GM12872 (cell line): ENCODE results near the gene MS4A8.
A peak's percentile ranks its signal among the peaks of the same experiment; 100 is the strongest.

Experiments
- TF ChIP-seq, protein P1 (sequence below): IDR thresholded peaks from 3 replicates; pipeline ENCODE4 v1.5.1; 2011; ENCODE audit warnings: low read depth, mild to moderate bottlenecking, low read length, moderate library complexity; ENCODE audit not compliant: insufficient read depth

Gene MS4A8

DNA sequence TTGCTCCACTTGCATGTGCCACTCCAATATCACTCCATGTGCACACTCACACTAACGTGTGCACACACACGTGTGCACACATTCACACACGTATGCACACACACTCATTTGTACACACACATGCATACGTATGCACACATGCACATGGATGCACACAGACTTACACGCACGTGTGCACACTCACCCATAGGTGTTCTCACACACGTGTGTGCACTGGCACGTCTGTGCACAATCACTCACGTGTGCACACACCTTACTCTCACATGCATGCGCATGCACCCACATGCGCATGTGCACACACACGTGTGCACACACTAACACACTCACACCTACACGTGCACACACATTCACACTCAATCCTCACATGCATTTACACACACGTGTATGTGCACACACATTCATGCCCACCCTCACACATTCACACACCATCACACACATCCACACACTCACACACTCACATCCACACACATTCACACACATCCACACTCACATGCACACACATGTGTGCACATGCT is 48.0 kb downstream of the MS4A8 start:
- TF ChIP-seq, protein P1, sequence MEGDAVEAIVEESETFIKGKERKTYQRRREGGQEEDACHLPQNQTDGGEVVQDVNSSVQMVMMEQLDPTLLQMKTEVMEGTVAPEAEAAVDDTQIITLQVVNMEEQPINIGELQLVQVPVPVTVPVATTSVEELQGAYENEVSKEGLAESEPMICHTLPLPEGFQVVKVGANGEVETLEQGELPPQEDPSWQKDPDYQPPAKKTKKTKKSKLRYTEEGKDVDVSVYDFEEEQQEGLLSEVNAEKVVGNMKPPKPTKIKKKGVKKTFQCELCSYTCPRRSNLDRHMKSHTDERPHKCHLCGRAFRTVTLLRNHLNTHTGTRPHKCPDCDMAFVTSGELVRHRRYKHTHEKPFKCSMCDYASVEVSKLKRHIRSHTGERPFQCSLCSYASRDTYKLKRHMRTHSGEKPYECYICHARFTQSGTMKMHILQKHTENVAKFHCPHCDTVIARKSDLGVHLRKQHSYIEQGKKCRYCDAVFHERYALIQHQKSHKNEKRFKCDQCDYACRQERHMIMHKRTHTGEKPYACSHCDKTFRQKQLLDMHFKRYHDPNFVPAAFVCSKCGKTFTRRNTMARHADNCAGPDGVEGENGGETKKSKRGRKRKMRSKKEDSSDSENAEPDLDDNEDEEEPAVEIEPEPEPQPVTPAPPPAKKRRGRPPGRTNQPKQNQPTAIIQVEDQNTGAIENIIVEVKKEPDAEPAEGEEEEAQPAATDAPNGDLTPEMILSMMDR, result no peak

DNA sequence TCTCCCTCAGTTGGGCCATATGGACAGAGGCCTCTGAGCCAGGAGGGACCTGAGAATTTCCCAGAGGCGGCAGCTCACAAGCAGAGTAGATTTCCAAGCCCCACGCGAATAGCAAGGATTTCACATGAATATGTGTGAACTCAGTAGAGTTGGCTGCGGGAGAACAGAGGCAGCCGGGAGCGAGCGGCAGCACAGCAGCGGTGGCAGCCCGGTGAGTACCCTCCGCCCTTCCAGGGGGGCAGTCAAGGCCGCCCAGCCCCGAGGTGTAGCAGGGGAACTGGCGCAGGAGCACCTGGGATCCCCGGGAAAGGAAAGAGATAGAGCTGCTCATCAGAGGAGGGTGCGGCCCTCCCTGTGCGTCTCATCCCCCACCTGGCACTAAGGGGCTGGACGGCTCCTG is 48.8 kb downstream of the MS4A8 start:
- TF ChIP-seq, protein P1, result no peak

DNA sequence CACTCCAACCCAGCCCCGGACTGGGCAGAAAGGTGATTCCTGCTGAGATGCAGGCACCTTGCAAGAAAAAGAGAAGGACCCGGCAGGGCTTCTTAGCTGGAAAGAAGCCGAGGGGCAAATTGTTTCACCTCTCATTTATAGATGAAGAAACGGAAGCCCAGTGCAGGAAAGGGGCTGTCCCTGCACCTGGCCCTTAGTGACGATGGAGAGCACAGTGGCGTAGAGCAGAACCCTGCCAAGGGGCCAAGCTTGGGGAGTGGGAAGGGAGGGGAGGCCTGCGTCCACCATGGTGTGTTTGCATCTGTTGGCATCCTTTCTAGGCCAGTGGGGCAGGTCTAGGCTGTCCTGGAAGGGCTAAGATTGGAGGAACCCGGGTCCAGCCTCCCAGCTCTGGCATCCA is 49.4 kb downstream of the MS4A8 start:
- TF ChIP-seq, protein P1, result no peak

DNA sequence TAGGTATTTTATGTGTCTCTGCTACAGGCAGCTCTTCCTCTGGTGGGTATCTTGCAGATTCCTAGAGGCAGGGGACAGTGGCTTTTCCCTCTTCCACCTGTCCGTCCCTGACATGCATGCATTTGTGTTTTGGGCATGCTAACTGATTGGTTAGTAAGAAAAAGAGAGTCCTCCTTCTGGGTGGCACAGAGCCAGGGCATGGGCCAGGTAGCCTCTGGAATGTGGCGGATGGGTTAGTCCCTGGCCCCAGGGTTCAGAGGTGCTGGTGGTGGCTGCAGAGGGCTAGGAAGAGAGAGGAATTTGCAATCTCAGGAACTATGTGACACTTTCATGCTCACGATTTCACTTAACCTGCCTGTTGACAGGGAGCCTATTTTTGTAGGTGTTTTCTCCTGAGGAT is 51.5 kb downstream of the MS4A8 start:
- TF ChIP-seq, protein P1, result no peak

DNA sequence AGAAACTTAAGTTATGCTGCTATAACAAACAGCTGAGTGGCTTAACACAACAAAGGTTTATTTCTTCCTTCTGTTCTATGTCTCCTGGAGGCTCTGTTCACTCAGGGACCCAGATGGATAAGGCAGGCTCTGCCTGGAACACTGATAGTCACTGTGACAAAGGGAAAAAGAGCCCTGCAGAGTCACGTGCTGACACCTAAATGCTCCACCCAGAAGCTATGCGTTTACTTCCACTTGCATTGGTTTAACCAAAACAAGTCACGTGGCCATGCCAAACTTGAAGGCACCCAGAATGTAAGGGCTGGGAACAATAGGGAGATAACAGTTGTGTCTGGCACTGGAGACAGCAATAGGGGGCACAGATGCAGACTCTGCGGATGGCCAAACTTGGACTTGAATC is 53.9 kb downstream of the MS4A8 start:
- TF ChIP-seq, protein P1, result no peak

DNA sequence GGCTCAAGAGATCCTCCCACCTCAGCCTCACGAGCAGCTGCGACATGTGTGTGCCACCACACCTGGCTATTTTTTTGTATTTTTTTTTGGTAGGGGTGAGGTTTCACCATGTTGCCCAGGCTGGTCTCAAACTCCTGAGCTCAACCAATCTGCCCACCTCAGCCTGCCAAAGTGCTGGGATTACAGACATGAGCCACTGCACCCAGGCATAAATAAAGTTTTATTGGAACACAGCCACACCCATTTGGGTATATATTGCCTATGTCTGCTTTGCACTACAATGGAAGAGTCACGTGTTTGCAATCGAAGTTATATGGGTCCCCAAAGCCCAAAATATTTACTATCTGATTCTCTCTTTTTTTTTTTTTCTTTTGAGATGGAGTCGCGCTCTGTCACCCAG is 55.5 kb downstream of the MS4A8 start:
- TF ChIP-seq, protein P1, result no peak

DNA sequence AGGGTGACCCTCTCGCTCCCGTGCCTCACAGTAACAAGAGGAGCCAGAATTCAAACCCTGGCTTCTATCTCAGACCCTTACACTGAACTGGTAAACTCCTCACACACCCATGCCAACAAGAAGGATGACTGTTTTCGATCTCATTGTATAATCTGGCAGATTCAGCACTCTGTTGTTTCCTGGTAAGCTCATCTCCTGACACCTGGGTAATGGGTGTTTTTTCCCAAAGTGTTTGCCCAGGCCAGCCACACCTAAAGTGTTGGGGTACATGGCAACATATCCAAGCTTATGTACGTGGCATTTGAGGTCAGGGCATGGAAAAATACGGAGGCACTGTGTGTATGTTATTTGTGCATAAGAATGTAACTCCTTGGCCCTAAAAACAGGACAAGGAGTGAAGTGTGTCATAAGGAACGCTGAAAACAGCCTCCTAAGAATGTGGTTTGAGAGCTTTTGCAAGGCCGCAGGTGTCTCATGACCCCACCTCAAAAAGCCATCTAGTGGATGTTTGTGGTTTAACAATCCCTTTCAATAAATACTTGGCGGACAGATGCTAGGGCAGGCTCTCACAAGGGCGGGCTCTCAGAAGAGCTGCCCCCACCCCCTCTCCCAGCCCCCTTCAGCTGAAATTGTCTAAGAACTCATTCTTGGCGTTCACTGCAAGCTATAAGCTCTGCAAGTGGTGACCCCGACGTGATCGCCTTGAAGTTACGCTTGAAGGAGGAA is 57.1 kb downstream of the MS4A8 start, which contains the start of gene MS4A15:
TSS of gene MS4A15 (plus strand) at position 561 of the 726 bp plus-strand sequence. CDS start 6,867 bp downstream, outside the sequence.
- TF ChIP-seq, protein P1, result peak; percentile 70
